GM21737 (cell line): ENCODE results near the gene DOCK2.
"Not testable (repeated sequence)": the region's sequence is repeated elsewhere in the genome, so short reads cannot be mapped to it uniquely, and the experiment has no call there.

Experiments used
- ATAC-seq: cut with Tn5 transposase; IDR thresholded peaks from one replicate; pipeline ENCODE4 v1.9.1; 2021; ENCODE audit warnings: mild to moderate bottlenecking, moderate library complexity; ENCODE audit not compliant: unreplicated experiment

DOCK2 gene

DNA sequence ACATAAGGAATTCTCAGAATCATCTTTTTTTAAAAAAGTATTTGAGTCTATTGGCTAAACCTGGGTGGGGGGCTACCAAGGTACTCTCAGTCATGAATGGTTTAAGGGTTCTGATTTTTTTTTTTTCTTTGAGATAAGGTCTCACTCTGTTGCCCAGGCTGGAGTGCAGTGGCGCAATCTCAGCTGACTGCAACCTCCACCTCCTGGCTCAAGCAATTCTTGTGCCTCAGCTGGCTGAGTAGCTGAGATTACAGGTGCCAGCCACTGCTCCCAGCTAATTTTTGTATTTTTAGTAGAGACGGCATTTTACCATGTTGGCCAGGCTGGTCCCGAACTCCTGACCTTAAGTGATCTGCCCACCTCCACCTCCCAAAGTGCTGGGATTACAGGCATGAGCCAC is 171.8 kb downstream of the DOCK2 start:
- ATAC-seq: not testable (repeated sequence)

DNA sequence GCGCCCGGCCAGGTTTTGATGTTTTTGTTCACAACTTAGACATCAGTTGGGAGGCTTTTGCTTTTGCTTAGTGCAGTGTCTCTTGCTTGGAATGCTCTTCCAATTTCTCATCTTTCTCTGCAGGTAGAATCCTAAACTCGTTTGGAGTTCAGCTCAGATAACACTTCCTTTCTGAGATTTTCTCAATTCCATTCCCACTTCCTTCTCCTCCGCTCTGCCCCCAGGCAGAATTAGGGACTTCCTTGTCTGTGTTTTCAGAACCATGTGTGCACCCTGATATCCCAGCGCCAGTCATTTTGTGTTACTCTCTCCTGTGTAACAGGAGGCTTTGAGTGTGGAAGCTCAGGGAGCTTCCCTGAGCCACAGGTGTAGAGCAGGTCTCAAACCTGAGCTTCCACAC is 172.2 kb downstream of the DOCK2 start:
- no peak for ATAC-seq

DNA sequence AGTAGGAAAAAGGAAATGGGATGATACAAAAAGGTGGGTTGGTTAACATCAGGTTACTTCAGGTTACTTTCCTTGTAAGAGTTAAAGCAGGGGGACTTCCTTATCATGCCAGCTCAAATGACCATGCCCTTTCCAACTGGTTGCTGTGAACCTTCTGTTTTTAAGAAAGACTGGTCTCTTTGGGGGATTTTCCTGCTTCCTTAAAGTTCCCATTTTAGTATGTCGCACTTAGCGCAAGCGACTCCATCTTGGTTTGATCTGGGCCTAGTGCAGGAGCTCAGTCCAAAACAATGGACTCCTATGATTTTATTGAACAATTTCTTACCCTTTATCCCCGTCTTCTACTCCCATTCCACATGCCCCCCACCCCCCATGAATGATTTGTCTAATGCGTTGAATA is 173.4 kb downstream of the DOCK2 start:
- ATAC-seq: no peak

DNA sequence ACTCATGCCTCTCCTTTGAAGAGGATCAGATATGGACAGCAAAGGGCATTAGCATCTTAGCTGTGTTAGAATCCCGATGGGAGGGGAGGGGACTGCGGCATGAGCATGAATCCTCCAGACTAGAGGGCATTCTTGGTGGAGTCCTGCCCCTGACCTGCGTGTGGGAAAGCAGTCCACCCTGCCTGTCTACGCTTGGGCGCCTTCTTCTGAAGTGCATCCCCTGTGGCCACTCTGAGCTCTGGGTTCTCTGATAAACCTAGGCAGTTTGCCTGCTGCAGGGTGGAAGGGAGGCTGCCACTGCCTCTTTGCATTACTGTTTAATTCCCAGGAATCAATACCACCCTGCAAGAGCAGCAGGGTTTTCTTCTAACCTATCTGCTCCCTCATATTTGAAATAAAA is 173.9 kb downstream of the DOCK2 start:
- no peak for ATAC-seq

DNA sequence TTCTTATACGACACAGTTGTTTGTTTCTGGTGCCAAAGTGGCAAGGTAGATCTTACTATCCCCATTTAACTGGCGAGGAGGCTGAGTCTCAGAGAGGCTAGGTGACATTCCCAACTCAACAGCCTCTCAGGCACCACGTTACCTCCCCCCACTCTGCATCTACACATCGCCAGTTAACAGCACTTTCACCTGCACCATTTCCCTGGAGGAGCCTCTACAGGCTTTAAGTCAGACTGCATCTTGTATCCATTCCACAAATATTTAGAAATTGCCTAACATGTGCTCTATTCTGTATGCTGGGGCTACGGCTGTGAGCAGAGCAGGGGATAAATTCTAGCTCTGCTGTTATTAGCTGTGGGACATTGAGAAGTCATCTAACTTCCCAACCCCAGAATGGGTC is 174.6 kb downstream of the DOCK2 start:
- ATAC-seq: no peak

DNA sequence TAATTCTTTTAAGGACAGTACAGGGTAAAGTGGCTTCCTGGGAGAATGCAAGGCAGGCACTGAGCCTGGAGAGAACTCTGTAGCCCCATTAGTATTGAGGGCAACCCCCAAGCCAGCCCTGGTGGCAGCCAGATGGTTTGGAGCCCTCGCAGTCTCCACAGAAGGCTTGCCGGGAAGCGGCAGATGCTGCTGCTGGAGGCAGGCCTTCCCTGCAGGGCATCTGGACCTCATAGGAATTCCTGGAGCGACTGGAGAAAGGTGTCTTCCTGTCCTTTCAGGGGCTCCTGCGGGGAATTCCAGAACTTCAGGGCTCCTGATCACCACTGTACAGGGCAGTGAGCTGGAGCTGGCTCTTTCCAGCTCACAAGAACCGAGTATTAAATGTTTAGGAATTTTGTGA is 175.7 kb downstream of the DOCK2 start:
- no peak for ATAC-seq

DNA sequence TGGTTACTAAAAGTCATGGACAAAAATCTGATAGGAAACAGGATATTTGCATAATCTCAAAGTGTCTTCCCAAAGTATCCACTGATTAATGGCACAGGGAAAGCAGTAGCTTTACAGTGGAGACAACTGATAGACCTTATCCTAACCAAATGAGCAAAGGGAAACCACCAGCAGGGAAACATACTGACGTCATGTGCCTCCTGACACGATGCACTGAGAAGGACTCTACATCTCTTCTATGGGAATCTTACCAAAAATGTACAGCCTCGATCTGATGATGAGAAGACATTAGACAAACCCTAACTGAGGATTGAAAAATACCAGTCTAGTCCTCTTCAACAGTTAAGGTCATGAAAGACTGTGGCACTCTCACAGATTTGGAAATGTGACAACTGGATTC is 177.0 kb downstream of the DOCK2 start:
- no peak for ATAC-seq

DNA sequence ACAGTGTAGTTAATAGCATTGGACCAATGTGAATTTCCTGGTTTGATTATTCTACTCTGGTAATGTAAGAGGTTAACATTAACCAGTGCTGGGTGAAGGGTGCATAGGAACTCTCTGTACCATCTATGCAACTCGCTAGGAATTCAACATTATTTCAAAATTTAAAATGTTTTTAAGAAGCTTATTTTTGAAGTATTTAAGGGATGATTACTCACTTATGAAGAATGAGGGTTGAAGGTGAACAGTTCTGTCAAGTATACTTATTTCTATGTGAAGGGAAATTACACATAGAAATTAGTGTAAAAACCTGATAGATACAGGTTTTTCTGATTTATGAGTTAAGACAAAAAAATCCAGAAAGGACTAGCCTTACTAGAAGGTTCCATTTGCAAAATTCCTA is 177.4 kb downstream of the DOCK2 start:
- ATAC-seq: no peak

DNA sequence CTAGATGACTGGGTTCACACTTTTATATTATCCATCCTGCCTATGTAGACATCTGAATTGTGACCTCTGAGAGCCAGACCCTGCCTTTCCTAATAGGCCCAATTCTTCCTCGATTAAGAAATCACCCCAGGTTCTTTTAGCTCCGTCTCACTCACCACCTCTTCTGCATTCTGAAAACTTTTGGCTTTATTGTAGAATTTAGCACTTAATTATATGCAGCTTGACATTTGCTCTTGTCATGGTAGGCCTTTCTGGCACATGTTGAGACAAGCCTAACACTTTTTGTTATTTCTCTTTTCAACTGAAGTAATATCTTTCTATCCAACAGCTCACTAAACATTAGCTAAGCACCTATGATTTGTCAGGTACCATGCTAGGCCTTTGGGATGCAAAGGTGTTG is 180.0 kb downstream of the DOCK2 start:
- no peak for ATAC-seq

DNA sequence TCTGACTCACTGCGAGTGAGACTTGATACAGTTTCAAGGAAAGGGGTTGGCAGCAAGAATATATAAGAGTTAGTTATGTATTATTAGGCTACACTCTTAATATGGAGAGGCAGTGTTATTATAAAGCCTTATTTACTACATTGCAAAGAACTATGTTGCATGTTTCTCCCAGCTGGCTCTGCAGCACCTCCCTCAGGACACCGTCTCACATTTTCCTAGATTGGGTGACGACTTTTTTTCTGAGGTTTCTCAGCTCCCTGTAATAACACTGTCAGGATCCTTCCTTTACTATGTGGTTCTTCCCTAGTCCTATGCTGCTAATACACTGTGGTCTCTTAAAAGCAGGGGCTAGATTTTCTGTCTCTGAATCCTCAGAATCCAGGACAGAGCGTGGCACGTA is 189.5 kb downstream of the DOCK2 start:
- ATAC-seq: no peak

DNA sequence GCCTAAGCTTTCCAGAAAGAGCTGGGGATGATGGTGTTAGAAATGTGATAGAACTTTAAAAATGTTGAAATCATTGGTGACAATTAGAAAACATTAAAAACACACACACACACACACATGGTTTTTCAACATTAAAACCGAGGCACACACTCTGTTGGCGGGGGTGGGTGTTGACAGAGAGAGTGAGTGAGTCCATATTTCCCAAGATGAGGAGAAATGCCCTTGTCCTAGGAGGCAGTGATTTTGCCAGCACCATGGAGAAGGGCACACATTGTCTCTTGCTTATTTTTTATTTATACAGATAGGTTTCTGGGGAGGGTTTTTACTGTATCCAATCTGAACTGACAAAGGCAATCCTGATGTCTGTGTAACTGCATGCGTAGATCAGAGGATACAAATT is 190.7 kb downstream of the DOCK2 start:
- ATAC-seq: no peak

DNA sequence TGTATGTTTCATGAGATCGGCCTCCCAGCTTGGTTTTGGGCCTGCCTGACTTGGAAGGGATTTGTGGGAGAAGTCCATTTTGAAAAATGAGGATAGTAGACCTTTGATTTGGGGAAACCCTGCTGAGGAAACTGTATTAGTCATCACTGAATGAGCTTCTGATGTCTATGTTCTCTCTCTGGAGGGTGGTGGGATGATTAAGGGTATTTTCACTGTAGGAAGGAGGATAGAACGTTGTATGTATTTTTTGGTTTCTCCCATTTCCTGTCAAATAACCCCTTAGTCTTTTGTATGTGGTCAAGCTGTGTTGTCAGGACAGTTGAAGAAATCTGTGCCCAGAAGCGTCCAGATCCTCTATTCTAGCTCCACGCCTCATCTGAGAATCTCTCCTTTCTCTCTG is 191.3 kb downstream of the DOCK2 start:
- ATAC-seq: no peak

DNA sequence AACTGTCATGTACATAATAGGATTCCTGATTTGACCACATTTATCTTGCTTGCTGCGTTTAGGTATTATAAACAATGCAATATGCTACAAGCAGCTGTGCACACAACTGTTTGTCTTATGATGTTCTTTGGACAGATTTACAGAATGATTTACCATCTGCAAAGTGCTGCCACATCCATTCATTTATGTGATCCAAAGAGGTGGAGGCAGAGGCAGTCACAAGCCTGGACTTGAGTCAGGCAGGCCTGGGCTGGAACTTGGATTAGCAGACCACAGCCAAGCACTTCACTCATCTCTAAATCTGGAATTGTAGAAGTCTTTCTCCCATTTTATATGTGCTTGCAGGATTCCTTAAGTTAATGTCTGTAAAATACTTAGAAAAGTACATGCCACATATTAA is 194.3 kb downstream of the DOCK2 start:
- no peak for ATAC-seq

DNA sequence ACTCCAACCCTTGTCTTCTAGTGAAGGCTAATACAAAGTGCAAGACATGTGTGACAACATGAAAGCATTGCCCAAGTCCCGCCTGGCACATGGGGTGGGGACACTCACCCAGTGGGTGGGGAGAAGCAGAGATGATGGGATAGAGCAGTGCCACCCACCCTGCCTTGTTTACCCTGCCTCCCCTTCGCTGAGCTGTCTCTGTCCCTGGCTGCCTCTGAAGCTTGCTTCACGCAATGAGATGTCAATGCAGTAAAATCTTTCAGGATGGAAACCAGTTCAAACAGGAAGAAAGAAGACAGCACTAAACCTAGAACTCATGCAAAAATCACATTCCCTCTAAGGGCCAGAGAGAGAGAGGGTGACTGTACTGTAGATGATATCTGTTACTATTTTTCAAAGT is 195.2 kb downstream of the DOCK2 start:
- no peak for ATAC-seq

DNA sequence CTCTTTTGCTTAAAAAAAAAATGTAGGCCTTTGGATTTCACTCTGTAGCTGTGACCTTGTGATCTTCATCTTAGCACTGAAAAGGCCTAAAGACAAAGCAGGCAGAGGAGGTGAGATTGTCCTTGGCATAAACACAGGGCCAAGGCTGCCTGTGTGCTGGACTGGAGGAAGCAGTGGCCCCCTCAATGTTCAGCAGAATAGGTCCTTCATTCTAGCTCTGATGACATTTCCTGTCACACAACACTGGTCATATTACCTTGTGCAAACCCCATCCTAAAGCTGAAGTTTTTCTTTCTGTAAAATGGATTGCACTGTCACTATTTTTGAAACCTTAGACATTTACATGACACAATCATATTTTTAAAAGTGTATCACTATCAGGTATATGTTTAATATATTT is 195.8 kb downstream of the DOCK2 start:
- no peak for ATAC-seq

DNA sequence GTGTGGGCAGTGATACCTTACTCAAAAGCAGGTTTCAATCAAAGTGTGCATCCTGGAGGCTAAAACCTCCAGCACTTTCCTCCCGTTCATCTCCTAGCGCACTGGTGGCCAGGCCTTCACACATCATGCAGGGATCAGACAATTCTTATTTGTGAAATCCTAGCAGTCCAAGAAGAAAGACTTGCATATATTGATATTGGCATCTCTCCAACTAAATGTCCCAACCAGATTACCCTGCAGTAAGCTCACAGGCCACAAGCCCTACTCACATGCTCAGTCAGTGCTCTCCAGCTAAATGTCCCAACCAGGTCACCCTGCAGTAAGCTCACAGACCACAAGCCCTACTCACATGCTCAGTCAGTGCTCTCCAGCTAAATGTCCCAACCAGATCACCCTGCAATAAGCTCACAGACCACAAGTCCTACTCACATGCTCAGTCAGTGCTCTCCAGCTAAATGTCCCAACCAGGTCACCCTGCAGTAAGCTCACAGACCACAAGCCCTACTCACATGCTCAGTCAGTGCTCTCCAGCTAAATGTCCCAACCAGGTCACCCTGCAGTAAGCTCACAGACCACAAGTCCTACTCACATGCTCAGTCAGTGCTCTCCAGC is 196.7 kb downstream of the DOCK2 start:
- not testable (repeated sequence) for ATAC-seq

DNA sequence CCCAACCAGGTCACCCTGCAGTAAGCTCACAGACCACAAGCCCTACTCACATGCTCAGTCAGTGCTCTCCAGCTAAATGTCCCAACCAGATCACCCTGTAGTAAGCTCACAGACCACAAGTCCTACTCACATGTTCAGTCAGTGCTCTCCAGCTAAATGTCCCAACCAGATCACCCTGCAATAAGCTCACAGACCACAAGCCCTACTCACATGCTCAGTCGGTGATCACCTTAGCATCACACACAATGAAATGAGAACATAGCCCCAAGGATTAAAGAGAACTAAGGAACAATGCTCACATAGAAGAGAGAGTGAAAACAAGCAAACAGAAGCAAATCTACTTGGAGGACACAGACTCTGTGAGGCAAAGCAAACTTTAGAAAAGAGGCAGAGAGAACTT is 197.5 kb downstream of the DOCK2 start:
- ATAC-seq: not testable (repeated sequence)

DNA sequence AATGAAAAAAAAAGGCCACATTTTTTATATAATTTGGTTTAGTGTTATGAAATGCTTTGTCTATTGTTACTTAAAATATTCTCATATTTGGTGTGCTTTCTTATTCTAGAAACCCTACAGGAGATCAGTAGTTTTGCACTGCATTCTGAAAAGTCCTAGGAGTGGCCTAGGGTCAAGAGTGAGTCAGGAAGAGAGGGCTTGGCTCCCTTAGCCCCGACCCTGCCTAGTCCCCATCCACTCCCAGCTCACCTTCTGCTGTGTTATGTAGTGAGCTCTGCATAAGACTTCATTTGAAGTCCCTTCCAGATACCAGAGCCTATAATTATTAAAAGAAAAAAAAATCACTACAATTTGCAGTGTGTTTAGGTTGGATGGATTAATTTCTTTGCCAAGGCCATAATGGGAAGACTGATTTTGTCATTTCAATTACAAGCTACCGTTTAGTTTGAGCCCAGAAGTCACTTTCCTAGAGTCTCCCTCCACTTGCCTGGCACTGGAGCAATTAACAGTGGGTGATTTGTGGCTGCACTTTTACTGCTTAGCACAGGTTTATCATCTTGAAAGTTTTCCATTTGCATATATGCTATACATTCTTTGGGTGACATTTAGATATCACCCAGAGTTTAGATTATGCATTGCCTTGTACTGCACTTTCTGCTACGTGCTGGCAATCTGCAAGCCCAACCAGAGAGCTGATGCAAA is 199.9 kb downstream of the DOCK2 start:
- no peak for ATAC-seq

DNA sequence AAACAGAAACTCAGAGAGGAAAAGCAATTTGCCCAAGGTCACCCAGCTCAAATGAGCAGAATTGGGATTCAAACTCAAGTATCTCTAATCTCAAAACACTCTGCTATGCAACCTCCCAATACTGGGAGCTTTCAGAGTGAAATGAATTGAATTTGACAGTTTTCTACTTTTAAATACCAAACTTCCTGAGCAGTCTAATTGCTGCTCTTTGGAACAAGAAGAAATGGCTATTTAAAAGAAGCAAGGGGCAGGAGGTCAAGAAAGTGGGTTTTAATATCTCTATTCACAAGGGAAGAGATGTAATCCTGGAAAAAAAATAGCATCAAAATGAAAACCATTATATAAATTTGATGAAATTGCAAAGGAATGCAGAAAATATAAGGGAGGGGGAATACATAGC is 200.6 kb downstream of the DOCK2 start:
- ATAC-seq: no peak

DNA sequence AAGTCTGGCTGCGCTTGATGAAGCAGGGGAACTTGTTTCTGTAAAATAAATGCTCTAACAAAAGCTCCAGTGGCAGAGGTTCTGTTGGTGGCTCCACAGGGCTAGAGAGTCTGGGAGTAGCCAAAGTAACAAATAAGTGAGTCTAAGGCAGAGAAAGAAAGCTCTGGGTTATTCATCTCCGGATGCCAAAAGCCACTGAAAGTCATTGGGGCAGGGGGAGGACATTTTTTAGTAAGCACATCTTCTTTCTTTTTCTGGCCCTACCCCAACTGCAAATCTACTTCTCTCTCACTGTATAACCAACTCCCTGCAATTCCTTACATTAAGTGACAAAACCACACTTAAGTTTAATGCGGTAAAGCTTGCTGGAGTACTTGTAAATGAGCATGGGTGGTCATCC is 201.6 kb downstream of the DOCK2 start:
- ATAC-seq: peak; percentile 90

DNA sequence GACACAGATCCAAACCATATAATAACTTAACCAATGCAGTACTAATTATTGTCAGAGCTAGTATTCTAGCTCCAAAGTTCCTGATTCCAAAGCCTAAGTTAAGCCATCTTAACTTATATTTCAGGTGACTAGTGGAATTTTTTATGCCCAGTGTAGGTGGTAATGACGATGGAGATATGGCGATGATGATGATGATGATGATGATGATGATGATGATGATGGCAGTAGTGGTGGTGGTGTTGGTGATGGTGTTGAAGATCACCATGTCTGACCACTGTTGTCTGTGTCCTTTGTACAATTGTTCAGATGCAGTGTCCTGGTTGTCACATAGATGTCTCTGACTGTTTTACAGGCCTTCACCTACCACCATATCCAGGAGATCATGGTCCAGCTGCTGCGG is 203.3 kb downstream of the DOCK2 start:
- ATAC-seq: no peak

DNA sequence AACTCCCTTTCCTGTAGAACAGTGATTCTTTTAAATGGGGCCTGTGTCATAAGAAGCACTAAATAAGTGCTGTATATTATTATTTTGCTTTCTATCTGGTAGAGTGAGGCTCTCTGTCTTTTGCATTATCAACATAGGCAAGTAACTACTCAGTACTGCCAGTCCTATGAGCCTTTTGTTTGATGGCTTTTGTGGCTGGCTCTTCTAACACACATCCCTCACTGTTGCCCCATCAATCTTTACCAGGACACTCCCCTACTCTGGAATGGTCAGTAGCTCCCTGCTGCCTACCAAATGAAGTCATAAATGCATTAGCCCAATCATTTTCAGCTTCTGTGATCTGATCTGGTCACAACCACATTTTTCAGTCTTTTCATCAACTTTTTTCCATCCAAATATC is 205.6 kb downstream of the DOCK2 start:
- ATAC-seq: no peak

DNA sequence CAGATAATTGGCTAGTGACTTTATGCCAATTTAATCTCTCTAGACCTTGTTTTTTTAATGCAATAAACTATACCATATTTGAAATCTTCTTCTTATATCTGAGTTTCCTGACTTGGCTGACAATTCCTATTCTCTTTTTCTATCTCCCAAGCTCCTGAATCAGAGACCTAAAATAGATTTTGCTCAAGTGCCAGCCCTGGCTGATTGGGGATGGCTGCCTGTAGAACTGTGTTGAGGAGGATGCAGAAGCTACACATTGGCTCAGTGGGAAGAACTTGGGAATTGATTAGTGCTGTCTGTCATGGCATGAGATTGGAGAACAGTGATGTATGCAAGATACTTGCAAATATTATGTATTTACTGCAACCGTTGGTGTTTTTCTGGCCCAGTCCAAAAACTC is 210.4 kb downstream of the DOCK2 start:
- no peak for ATAC-seq
